Effector memory CD8-positive, alpha-beta T cell (primary cell): Measurements from ENCODE around the gene TMEM147.

Source experiments
- ATAC-seq: fragments of 150-1000 bp; cut with Tn5 transposase; replicated peaks from 2 replicates; pipeline ENCODE4 v1.10.0; 2021; ENCODE audit warnings: mild to moderate bottlenecking, moderate library complexity
- DNase-seq, 3 experiments: peaks; one replicate each; pipeline ENCODE4 v3.0.0; 2021
- H3K27ac Mint-ChIP-seq, 2 donors: one replicate each; pipeline ENCODE4 v1.8.0; 2022; ENCODE audit warnings: mild to moderate bottlenecking in 2 of 2, mixed read lengths in 2 of 2, moderate library complexity in 2 of 2
- H3K27me3 Mint-ChIP-seq, 2 donors: one replicate each; pipeline ENCODE4 v1.8.0; 2022; ENCODE audit warnings: mixed read lengths in 2 of 2
- H3K36me3 Mint-ChIP-seq: one replicate; pipeline ENCODE4 v1.8.0; 2022; ENCODE audit warnings: mild to moderate bottlenecking, moderate library complexity, mixed read lengths; ENCODE audit not compliant: insufficient read depth
- H3K4me1 Mint-ChIP-seq, 2 donors: one replicate each; pipeline ENCODE4 v1.8.0; 2022; ENCODE audit warnings: low read depth in 2 of 2, mixed read lengths in 2 of 2
- H3K4me3 Mint-ChIP-seq, 2 donors: one replicate each; pipeline ENCODE4 v1.8.0; 2022; ENCODE audit warnings: mild to moderate bottlenecking in 2 of 2, mixed read lengths in 2 of 2, moderate library complexity in 2 of 2
- H3K9me3 Mint-ChIP-seq, 2 donors: one replicate each; pipeline ENCODE4 v1.8.0; 2022; ENCODE audit warnings: mixed read lengths in 2 of 2

Gene TMEM147

DNA sequence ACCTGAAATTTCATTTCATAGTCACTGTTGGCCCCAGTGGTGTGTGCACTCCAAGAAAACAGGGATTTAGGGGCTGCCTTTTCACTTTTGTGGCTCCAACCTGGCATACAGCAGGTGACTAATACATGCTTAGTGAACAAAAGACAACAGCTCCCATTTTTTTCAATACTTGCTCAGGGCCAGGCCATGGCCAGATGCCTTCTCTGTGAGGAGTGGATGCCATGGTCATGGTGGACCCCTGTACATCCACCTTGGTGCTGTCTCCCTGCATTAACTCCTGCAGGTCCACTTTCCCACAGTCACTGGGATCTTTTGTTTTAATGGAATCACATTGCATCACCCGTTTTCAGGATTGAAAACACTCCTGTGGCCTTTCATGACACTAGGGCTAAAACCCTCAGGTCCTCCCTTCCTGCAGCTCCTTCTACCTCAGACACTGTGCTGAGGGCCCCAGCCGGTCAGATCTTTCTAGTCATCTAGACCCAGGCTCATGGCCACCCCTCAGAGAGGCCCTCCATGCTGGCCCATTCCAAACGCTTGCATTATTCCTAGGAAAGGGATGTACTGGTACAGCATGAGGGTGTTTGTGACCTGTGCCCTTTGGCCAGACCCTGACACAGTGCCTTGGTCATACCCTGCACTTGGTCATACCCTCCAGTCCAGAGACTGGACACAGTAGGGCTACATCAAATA lies 1.2 kb upstream of the TMEM147 start:
- H3K4me1 Mint-ChIP-seq = peaks cover 26 to 33% of the 10 kb centered on the region in 2 donors
- peak overlapping the region; percentile 88 to 94 for H3K27ac Mint-ChIP-seq
- H3K9me3 Mint-ChIP-seq = no peaks in the 10 kb centered on the region
- DNase-seq = no peak
- H3K36me3 Mint-ChIP-seq = peaks cover 16% of the 10 kb centered on the region
- peak overlapping the region; percentile 91 to 94 for H3K4me3 Mint-ChIP-seq
- ATAC-seq = no peak
- H3K27me3 Mint-ChIP-seq = no peaks in the 10 kb centered on the region

DNA sequence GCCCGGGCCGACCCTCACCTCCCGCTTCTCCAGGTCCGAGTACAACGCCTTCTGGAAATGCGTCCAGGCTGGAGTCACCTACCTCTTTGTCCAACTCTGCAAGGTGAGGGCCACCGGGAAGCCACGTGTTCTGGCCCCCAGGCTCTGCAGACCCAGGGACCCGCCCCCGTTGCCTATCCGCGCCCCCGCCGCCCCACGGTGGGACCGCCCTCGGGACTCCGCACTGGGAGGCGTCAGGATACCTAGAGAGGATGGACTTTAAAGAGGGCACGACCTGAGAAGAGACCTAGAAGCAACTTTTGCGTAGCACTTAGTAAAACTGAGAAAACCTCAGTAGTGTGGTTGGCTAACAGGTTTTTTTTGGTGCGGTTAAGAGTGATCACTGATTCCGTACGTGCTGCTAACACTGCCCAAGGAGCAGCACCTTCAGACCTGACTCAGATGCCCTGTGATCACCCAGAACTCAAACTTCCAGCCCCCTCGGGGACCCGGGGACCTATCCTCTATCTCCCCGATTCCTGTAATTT lies 492 bp downstream of the TMEM147 start:
- H3K4me1 Mint-ChIP-seq = peaks cover 24 to 35% of the 10 kb centered on the region in 2 donors
- no peaks in the 10 kb centered on the region for H3K27me3 Mint-ChIP-seq
- peak overlapping the region; percentile 91 to 94 for H3K4me3 Mint-ChIP-seq
- peak overlapping the region; percentile 88 to 94 for H3K27ac Mint-ChIP-seq
- peak; percentile 85 for ATAC-seq
- DNase-seq = peak; percentile 47 to 68 (median 67)
- H3K36me3 Mint-ChIP-seq = peaks cover 16% of the 10 kb centered on the region
- no peaks in the 10 kb centered on the region for H3K9me3 Mint-ChIP-seq

DNA sequence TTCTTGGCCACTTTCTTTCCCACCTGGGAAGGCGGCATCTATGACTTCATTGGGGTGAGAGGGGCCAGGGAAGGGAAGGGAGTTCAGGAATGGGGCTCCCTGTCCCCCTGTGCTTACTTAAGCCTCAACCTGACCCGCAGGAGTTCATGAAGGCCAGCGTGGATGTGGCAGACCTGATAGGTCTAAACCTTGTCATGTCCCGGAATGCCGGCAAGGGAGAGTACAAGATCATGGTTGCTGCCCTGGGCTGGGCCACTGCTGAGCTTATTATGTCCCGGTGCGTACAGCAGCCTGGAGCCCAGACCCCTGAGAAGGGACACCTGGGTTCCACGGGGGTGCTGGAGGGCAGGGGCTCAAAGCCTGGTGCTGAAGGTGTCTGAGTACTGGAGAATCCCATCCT lies 1.1 kb downstream of the TMEM147 start:
- ATAC-seq = no peak
- Mint-ChIP-seq H3K4me1 (peaks cover 24 to 35% of the 10 kb centered on the region in 2 donors), H3K36me3 (peaks cover 16% of the 10 kb centered on the region), H3K27me3 (no peaks in the 10 kb centered on the region), H3K27ac (peak overlapping the region; percentile 88 to 94), H3K9me3 (no peaks in the 10 kb centered on the region), H3K4me3 (peak overlapping the region; percentile 91 to 94)
- DNase-seq = no peak

DNA sequence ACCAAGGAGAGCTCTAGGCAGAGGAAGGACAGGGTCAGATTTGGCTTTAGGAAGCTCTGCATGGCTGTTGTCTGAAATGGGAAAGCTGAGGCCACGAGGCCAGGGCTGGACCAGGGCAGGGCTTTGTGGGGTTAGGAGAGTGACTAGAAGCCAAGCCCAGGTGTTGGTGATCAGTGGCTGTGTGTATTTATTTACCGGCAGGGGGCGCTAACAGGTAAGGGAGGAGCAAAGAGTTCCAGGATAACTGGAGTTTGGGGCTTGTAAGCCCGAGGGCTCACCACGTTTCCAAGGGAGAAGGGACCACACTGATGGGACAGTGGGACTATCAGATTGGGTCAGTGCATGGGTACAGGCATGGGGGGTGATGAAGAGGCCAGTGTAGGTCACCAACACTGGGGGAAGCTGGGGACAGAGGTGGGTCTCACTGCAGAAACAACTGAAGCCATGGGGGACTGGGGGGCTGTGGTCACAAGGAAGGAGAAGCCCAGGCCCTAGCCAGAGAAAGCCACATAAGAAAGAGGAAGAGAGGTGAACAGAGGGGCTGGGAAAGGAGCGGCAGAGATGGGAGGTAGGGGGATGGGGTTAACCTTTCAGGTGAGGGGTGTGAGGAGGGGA lies 3.9 kb downstream of the TMEM147 start:
- peaks cover 15% of the 10 kb centered on the region for H3K36me3 Mint-ChIP-seq
- ATAC-seq (no peak), DNase-seq (peak; percentile 47 to 58 (median 57))
- peaks cover 24 to 35% of the 10 kb centered on the region in 2 donors for H3K4me1 Mint-ChIP-seq
- peak overlapping the region in 1 of 2 donors; percentile 18 for H3K27ac Mint-ChIP-seq
- no peaks in the 10 kb centered on the region for H3K27me3 Mint-ChIP-seq
- H3K9me3 Mint-ChIP-seq = no peaks in the 10 kb centered on the region
- H3K4me3 Mint-ChIP-seq = no peak overlapping the region

DNA sequence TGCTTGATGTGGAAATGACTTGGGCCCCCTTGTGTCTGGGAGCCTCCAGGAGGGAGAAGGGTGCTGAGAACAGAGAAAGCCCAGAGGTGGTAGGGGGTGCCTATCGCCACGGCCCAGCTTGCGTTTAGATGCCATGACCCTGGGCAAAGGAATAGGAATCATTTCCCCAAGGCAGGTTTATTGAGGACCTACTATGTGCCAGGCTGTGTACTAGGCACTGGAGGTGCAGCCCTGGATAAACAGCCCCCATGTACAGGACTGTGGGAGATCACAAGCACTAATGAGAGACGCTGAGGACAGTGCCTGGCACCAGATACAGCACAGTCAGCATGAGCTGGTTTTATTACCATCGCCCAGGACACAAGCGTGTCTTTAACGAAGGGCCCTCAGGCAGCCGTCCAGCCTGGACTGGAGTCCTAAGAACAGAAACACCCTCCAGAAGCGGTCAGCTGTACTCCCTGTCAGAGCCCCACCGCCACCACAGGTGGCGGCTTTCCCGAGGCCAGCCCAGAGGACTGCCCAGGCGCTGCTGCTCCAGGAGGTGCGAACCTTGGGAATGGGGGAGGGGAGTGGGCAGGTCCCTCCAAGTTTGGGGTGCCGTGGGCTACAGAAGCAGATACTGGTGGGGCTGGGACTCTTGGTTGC lies 4.6 kb downstream of the TMEM147 start:
- Mint-ChIP-seq H3K27me3 (no peaks in the 10 kb centered on the region), H3K4me1 (peaks cover 17 to 29% of the 10 kb centered on the region in 2 donors)

DNA sequence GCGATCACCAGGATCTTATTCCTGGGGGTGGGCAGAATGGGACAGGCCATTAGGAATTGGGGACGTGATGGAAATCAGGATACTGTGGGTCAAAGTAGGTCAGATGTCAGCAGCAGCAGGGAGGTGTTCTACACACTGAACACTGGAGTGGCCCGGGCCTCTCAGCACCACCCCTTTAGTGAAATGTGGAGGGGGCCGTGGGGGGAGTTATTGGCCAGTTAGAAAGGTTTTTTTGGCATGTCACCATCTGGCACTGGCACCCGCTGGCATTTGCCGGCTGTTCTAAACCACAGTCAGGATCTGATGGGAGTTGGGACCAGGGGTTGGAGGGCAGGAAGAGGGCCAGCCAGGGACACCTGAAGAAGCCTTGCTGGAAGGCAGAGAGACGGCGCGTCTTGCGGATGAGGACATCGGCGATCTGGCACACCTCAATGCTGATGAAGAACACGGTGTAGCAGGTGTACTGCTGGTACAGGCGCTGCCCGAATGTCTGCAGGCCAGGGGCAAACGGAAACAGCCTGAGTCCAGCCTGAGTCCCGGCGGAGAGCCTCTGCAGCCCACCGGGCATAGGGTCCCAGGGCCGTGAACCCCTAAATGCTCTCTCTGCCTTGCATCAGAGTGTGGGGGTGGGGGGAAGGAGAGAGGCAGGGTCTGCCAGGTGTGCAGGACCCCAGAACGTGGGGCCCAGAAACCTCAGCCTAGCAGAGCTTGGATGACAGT lies 5.8 kb downstream of the TMEM147 start:
- H3K27ac Mint-ChIP-seq = no peak overlapping the region
- DNase-seq (no peak), ATAC-seq (no peak)
- H3K36me3 Mint-ChIP-seq = peaks cover 7% of the 10 kb centered on the region
- no peaks in the 10 kb centered on the region for H3K27me3 Mint-ChIP-seq
- H3K9me3 Mint-ChIP-seq = no peaks in the 10 kb centered on the region
- peaks cover 14 to 23% of the 10 kb centered on the region in 2 donors for H3K4me1 Mint-ChIP-seq
- no peak overlapping the region for H3K4me3 Mint-ChIP-seq

More for the DNA sequence above, 4.6 kb downstream of the TMEM147 start:
- Mint-ChIP-seq H3K9me3 (no peaks in the 10 kb centered on the region), H3K27ac (peak overlapping the region in 1 of 2 donors; percentile 18), H3K36me3 (peaks cover 12% of the 10 kb centered on the region), H3K4me3 (no peak overlapping the region)
- DNase-seq (no peak), ATAC-seq (no peak)

DNA sequence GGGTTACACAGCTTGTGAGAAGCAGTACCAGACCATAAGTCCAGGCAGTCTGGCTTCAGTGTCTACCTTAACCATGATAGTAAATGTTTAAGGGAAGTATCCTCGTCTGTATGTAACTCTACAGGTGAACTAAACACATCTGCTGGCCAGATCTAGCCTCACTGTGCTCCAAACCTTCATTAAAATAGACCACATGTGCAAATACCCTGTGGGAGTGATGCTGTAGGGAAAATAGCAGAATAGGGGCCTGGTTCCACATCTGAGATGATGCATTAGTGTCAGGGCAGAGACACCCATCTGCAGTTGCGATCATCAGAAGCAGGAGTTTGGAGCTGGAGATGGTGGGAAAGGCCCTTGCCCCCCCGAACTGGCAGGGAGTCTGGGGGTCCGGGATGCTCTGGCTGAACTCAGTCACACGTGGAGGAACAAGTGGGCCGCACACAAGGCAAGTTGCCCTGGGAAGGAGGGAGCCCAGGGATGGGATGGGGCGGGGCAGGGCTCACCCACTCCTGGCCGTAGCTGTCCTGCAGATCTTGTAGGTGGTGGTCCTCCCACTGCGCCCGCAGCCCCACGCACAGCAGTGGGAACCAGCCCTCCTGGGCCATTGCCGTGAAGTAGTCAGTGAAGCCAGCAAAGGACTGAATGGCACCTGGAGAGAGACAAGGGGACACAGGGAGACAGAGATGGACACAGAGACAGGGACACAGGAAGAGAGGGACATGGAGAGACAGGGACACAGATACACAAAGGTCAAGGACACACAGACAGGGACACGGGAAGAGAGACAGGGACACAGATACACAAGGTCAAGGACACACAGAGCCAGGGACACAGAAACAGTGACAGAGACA lies 7.3 kb downstream of the TMEM147 start:
- H3K9me3 Mint-ChIP-seq = no peaks in the 10 kb centered on the region
- no peaks in the 10 kb centered on the region for H3K36me3 Mint-ChIP-seq
- ATAC-seq (no peak), DNase-seq (no peak)
- H3K4me3 Mint-ChIP-seq = no peak overlapping the region
- no peak overlapping the region for H3K27ac Mint-ChIP-seq
- peaks cover 0 to 10% of the 10 kb centered on the region in 2 donors for H3K27me3 Mint-ChIP-seq
- peaks cover 11 to 15% of the 10 kb centered on the region in 2 donors for H3K4me1 Mint-ChIP-seq

DNA sequence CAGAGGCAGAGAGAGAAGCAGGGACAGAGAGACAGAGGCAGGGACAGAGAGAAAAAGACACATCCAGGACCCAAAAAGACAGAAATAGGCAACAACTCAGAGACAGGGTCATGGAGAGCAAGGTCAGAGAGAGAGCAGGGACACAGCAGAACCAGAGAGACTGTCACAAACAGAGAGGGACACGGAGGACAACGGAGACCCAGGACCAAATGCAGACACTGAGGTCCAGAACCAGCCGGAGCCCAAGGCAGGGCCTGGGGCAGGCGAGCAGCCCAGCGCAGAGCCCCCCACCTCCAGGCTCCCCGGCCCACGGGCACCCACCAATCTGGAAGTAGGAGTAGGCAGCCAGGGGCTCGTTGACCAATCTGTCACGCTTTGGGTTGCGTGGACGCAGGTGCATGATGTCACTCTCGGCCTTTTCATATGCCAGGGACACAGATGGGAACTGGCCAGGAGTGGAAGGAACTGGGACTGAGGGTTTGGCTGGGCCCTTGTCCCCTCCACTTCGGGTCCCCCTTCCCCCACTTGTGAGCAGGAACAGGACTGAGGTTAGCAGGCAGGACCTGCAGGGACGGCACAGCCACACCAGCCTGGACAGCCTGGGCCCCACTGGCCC lies 8.1 kb downstream of the TMEM147 start:
- no peaks in the 10 kb centered on the region for H3K36me3 Mint-ChIP-seq

DNA sequence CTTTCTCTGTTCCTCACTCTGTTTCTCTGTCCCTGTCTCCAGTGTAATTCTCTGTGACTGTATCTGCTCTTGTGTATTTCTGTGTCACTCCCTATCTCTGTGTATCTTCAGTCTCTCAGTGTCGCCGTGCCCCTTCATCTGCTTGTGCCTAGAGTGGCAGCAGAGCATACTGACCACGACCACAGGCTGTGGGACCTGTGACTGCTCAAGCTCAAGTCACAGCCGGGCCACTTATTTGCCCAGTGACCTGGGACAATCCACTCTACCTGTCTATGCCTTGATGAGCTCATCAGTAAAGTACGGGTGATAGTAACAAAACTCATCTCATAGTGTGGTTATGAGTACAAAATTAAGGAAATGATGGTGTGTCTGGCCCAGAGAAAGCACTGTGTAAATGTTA lies 8.7 kb downstream of the TMEM147 start:
- ATAC-seq (no peak), DNase-seq (no peak)
- Mint-ChIP-seq H3K36me3 (no peaks in the 10 kb centered on the region), H3K4me1 (peaks cover 4 to 8% of the 10 kb centered on the region in 2 donors), H3K9me3 (no peaks in the 10 kb centered on the region), H3K4me3 (no peak overlapping the region), H3K27me3 (peaks cover 0 to 17% of the 10 kb centered on the region in 2 donors), H3K27ac (no peak overlapping the region)

More for the DNA sequence above, 8.1 kb downstream of the TMEM147 start:
- ATAC-seq (no peak), DNase-seq (no peak)
- Mint-ChIP-seq H3K27me3 (peaks cover 0 to 11% of the 10 kb centered on the region in 2 donors), H3K4me3 (no peak overlapping the region), H3K27ac (no peak overlapping the region), H3K4me1 (peaks cover 9 to 14% of the 10 kb centered on the region in 2 donors), H3K9me3 (no peaks in the 10 kb centered on the region)

DNA sequence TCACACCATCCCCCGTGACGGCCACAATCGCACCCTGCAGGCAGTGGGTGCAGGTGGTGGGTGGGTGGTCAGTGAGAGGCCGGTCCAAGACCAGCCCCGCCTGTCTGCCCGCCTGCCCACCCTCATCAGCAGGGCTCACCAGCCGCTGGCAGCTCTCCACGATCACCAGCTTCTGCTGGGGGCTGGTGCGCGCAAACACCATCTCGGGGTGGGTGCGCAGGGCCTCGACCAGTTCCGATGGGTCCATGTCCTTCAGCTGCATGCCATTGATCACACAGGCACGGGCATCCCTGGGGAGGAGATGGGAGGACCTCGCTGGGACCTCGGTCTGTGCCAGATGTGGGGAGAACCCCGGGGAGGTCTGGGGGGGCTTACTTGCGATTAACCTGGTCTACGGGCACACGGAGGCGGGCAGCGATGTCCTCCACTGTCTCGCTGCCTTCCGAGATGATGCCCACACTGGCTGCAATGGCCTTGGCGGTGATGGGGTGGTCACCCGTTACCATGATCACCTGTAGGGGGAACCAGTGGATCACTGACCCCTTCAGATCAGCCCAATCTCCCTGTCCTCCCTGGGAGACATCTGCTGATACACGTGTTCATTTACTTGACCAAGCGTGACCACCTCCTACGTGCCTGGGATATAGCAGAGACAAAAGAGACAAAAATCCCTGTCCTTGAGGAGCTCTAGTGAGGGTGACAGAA lies 10.0 kb downstream of the TMEM147 start:
- H3K27ac Mint-ChIP-seq = no peak overlapping the region
- no peak for ATAC-seq
- no peak overlapping the region for H3K4me3 Mint-ChIP-seq
- no peak for DNase-seq
- no peaks in the 10 kb centered on the region for H3K36me3 Mint-ChIP-seq
- no peaks in the 10 kb centered on the region for H3K9me3 Mint-ChIP-seq
- H3K4me1 Mint-ChIP-seq = peaks cover 4% of the 10 kb centered on the region in 2 donors
- H3K27me3 Mint-ChIP-seq = peaks cover 13 to 31% of the 10 kb centered on the region in 2 donors

DNA sequence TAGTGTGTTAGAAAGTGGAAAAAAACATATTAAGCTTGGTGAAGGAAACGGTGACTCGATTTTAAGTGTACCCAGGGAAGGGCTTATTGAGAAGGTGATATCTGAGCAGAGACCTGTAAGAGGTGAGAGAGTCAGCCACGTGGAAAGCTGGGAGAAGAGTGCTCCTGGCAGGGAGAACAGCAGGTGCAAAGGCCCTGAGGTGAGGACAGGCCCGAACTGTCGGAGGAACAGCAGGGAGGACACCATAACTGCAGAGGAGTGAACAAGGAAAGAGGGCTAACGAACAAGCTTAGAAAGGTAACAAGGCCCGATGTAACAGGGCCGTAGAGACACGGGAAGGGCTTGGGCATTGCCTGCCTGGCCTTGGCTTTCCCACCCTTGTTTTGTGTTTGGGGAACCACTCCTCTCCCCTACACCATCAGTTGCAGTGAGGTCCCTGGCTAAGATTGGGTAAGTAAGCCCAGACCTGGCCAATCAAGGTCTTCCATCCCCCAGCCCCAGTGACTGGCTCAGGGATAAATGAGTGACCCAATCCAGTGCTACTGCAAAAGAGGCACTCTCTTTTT lies 10.7 kb downstream of the TMEM147 start:
- Mint-ChIP-seq H3K4me3 (peak overlapping the region in 1 of 2 donors; percentile 2), H3K4me1 (peaks cover 4% of the 10 kb centered on the region in 2 donors), H3K27me3 (peaks cover 20 to 37% of the 10 kb centered on the region in 2 donors), H3K27ac (no peak overlapping the region), H3K36me3 (no peaks in the 10 kb centered on the region), H3K9me3 (no peaks in the 10 kb centered on the region)
- no peak for ATAC-seq
- no peak for DNase-seq
